Measurements from ENCODE around the gene LAMTOR5.
A peak's percentile ranks its signal among the peaks of the same experiment; 100 is the strongest.

- TF ChIP-seq EZH2phosphoT487 (IDR thresholded peaks at IDR 0.05; ENCODE audit: borderline replicate concordance, low read depth, low read length), result no peak
- peak; percentile 95 for TF ChIP-seq CTCF (conservative IDR thresholded peaks at IDR 0.05; ENCODE audit: low read length)
These were observed 5.1 kb upstream of the LAMTOR5 start for GRCh38 chr1:110412576-110412975.
